Left lung (tissue), 10 donors: ENCODE results near the gene ARFGAP1. TPM values are rescaled to one million over a fixed set of nuclear protein-coding genes. Genes with fewer than 3 reads are reported as not detected.

Experiments
- ATAC-seq: fragments of 200-7000 bp; cut with Tn5 transposase; one replicate; pipeline ENCODE4 v1.9.1; 2020; ENCODE audit warnings: moderate library complexity
- DNase-seq, 4 donors: peaks; one replicate each; pipeline ENCODE4 v3.0.0-alpha.2; 2013 to 2020
- H3K27ac ChIP-seq, 2 donors: fragments of 200-600 bp; sonication (generic) in 1 of 2; one replicate each; pipeline versions ENCODE4 v1.5.0 to v1.8.0; 2020 to 2021
- H3K27me3 ChIP-seq, 2 donors: fragments of 200-600 bp; sonication (generic) in 1 of 2; one replicate each; pipeline versions ENCODE4 v1.5.0 to v1.8.0; 2020 to 2021
- H3K36me3 ChIP-seq, 2 donors: fragments of 200-600 bp; sonication (generic) in 1 of 2; one replicate each; pipeline versions ENCODE4 v1.5.0 to v1.8.0; 2020 to 2021
- H3K4me1 ChIP-seq, 2 donors: fragments of 200-600 bp; one replicate each; pipeline ENCODE4 v1.8.0; 2021
- H3K4me3 ChIP-seq, 2 donors: fragments of 200-600 bp; sonication (generic) in 1 of 2; one replicate each; pipeline versions ENCODE4 v1.5.0 to v1.8.0; 2020 to 2021; ENCODE audit warnings: mild to moderate bottlenecking in 1 of 2
- H3K9me3 ChIP-seq, 2 donors: fragments of 200-600 bp; sonication (generic) in 1 of 2; one replicate each; pipeline versions ENCODE4 v1.5.0 to v1.8.0; 2020 to 2021
- intact Hi-C, 2 donors: fragments of 100-400 bp; cut with DNase I; formaldehyde crosslinking; loops; one replicate each; pipeline versions ENCODE4 v1.11.2 to v1.14.2; 2022
- polyA plus RNA-seq, 6 donors: library from polyadenylated mRNA; unstranded; fragments of 120-200 nt; gene quantifications; one replicate each; pipeline ENCODE4 v1.2.1, GENCODE V29; 2013; ENCODE audit not compliant: insufficient read length in 6 of 6
- total RNA-seq, 2 donors: library from RNA; stranded (reverse); fragmentation: NEBNext Ultra II Directional; extraction: Animal tissue kit (Norgen Biotek cat#: 25700); gene quantifications; one replicate each; pipeline ENCODE4 v1.2.1, GENCODE V29; 2021
- TF ChIP-seq, protein P1 (sequence below), 2 donors: fragments of 200-600 bp; sonication (generic) in 1 of 2; IDR thresholded peaks; one replicate each; pipeline versions ENCODE4 v1.5.0 to v1.8.0; 2021; ENCODE audit warnings: antibody characterized with exemption in 2 of 2
- donor health status: DM: no; HTN: yes; CAD: no.
- donor health status: DM: no; HTN: no; CAD: no.

ARFGAP1 gene
- total and polyA plus RNA-seq, 8 donors: 53.1 to 87.5 (median 70.2) TPM

DNA sequence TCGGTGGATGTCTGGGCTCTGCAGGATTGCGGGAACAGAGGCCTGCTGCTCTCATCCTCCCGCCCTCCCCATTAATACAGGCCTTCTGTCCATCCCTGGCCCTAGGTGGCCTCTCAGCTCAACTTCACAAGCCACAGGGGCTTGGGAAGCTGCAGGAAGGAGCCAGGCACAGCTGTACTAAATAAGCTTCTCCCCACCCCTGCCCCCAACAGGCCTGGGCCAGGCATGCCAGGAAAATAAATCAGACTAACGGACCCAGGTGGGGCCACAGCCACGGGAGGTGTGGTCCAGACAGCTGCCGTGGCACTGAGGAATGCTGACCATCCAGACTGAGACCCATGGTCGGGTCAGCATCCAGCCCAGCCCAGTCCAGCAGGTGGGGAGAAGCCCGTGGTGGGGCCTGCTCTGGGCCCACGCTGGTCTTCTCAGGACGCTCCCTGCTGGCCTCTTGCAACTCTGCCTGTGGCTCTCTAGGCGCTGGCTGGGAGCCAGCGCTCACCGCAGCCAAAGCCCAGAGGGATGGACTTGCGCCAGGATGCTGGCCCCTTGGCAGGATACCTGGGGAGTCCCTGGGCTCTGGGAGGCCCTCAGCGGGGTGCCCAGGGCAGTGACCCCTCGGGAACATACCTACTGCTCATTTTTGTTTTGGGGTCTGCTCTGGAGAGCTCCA is 48.1 kb upstream of the ARFGAP1 start:
- H3K4me1 ChIP-seq: peaks cover 0 to 4% of the 10 kb centered on the region in 2 donors
- TF ChIP-seq, protein P1, sequence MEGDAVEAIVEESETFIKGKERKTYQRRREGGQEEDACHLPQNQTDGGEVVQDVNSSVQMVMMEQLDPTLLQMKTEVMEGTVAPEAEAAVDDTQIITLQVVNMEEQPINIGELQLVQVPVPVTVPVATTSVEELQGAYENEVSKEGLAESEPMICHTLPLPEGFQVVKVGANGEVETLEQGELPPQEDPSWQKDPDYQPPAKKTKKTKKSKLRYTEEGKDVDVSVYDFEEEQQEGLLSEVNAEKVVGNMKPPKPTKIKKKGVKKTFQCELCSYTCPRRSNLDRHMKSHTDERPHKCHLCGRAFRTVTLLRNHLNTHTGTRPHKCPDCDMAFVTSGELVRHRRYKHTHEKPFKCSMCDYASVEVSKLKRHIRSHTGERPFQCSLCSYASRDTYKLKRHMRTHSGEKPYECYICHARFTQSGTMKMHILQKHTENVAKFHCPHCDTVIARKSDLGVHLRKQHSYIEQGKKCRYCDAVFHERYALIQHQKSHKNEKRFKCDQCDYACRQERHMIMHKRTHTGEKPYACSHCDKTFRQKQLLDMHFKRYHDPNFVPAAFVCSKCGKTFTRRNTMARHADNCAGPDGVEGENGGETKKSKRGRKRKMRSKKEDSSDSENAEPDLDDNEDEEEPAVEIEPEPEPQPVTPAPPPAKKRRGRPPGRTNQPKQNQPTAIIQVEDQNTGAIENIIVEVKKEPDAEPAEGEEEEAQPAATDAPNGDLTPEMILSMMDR (IDR thresholded peaks at IDR 0.05): no peak
- H3K27ac ChIP-seq: no peak overlapping the region
- H3K9me3 ChIP-seq: no peaks in the 10 kb centered on the region
- peak; percentile 50 for ATAC-seq
- intact Hi-C loops: no loop called here
- no peaks in the 10 kb centered on the region for H3K36me3 ChIP-seq
- peaks cover 3 to 35% of the 10 kb centered on the region in 2 donors for H3K27me3 ChIP-seq
- DNase-seq: peak in 1 of 4 donors; percentile 63
- H3K4me3 ChIP-seq: no peak overlapping the region

DNA sequence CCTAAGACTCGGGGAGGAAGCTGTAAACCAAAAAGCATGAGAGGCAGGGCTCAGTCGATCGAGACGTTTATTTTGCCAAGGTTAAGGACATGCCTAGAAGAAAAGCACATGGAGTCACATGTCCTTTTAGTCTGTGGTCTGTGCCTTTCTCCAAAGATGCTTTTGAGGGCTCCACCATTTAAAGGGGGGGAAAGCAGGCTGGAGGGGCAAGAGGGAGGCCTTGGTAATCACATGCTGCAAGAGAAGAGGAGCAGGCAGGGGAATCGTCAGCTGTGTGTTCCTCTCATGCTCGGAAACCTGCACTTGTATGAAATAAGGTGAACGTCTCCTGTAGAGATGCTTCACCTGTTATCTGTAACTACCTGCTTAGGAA is 47.5 kb upstream of the ARFGAP1 start:
- intact Hi-C loops: no loop called here
- no peak for DNase-seq

DNA sequence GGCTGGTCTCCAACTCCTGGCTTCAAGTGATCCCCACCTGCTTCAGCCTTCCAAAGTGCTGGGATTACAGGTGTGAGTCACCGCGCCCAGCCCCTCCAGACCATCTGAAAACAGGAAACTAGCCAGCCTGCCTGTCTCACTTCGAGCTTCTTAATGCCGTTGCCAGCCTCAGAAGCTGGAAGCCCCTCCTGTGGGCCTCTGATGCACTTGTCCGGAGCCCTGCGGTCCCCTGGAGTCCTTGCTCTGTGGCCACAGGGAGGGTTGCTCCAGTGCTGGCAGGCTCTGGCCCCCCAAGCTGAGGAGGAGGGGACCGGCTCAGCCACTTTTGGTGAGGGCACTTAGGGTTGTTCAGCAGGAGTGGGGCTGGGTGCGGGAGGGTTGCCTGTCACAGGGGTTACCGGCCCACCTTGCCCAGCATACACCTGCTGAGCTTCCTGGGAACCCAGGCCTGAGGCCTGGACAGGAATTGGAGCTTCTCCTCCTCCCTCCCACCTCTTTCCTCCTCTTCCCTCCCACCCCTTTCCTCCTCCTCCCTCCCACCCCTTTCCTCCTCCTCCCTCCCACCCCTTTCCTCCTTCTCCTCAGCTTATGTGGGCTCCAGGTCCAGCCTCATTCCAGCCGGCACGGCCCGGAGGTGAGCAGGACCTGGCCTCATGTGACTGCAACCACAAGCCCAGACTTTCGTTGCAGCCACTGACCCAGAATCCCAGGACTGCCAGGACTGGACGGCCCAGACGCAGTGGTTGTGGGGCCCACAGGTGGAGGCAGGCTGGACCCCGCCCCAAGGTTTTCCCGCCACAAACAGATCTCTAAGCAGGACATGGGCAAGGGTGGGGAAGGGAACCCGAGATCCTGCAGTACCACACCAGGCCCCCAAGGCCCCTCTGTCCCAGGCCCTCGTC is 46.3 kb upstream of the ARFGAP1 start:
- H3K4me1 ChIP-seq: peaks cover 0 to 4% of the 10 kb centered on the region in 2 donors
- H3K4me3 ChIP-seq: no peak overlapping the region
- TF ChIP-seq, protein P1 (IDR thresholded peaks at IDR 0.05): no peak
- ATAC-seq (no peak), DNase-seq (peak in 1 of 4 donors; percentile 57)
- no peak overlapping the region for H3K27ac ChIP-seq
- intact Hi-C loops: no loop called here
- no peaks in the 10 kb centered on the region for H3K36me3 ChIP-seq
- no peaks in the 10 kb centered on the region for H3K9me3 ChIP-seq
- peaks cover 3 to 41% of the 10 kb centered on the region in 2 donors for H3K27me3 ChIP-seq

More for the DNA sequence above, 47.5 kb upstream of the ARFGAP1 start:
- ATAC-seq: no peak
- H3K4me3 ChIP-seq: no peak overlapping the region
- peaks cover 0 to 4% of the 10 kb centered on the region in 2 donors for H3K4me1 ChIP-seq
- TF ChIP-seq, protein P1 (IDR thresholded peaks at IDR 0.05): no peak
- H3K36me3 ChIP-seq: no peaks in the 10 kb centered on the region
- H3K27ac ChIP-seq: no peak overlapping the region
- no peaks in the 10 kb centered on the region for H3K9me3 ChIP-seq
- H3K27me3 ChIP-seq: peaks cover 3 to 39% of the 10 kb centered on the region in 2 donors

DNA sequence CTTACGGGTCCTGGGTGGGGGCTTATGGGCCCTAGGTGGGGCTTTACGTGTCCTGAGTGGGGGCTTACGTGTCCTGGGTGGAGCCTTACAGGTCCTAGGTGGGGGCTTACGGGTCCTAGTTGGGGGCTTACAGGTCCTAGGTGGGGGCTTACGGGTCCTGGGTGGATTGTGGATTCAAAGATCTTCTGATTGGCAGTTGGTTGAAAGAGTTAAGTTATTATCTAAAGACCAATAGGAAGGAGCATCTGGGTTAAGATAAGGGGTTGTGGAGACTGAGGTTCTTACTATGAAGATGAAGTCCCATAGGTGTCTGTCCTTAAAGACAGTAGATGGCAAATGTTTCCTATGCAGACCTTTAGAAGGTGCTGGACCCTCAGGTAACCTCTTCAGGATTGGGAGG is 45.4 kb upstream of the ARFGAP1 start:
- no peak overlapping the region for H3K4me3 ChIP-seq
- peaks cover 3 to 44% of the 10 kb centered on the region in 2 donors for H3K27me3 ChIP-seq
- no peaks in the 10 kb centered on the region for H3K36me3 ChIP-seq
- DNase-seq (peak in 1 of 4 donors; percentile 26), ATAC-seq (no peak)
- peaks cover 0 to 4% of the 10 kb centered on the region in 2 donors for H3K4me1 ChIP-seq
- TF ChIP-seq, protein P1 (IDR thresholded peaks at IDR 0.05): no peak
- no peaks in the 10 kb centered on the region for H3K9me3 ChIP-seq
- no peak overlapping the region for H3K27ac ChIP-seq
- intact Hi-C loops: no loop called here

DNA sequence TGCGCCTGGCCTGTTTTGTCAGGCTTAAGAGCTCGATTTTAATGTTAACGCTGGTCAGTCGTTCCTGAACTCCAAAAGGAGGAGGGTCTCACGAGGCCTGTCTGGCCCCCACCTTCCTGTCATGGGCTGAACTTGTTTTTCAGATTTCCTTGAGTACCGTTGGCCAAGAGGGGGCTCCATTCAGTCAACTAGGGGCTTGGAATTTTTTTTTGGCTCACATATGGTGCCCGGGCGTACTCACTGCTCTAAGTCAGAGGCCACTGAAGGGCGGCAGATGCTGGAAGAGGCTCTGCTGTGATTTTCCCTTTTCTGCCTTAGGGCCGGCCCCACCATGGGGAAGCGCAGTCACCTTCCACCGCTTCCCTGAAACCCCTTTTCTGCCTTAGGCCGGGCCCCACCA is 43.8 kb upstream of the ARFGAP1 start:
- H3K36me3 ChIP-seq: no peaks in the 10 kb centered on the region
- TF ChIP-seq, protein P1 (IDR thresholded peaks at IDR 0.05): no peak
- no peak overlapping the region for H3K27ac ChIP-seq
- intact Hi-C loops: no loop called here
- ATAC-seq (no peak), DNase-seq (peak in 1 of 4 donors; percentile 17)
- H3K9me3 ChIP-seq: no peaks in the 10 kb centered on the region
- H3K4me1 ChIP-seq: peaks cover 0 to 4% of the 10 kb centered on the region in 2 donors
- no peak overlapping the region for H3K4me3 ChIP-seq
- H3K27me3 ChIP-seq: peaks cover 3 to 59% of the 10 kb centered on the region in 2 donors
